Measurements from ENCODE around the gene SDF4.

Gene SDF4

GRCh38 chr1:1215080-1215676, 16.6 kb downstream of the SDF4 start:
- H3K4me3 ChIP-seq (ENCODE audit: low read length), result no peak overlapping the region
- H3K4me1 ChIP-seq (ENCODE audit: control insufficient read depth, insufficient read depth, low read length), result no peaks in the 10 kb centered on the region

GRCh38 chr1:1213345-1214265, 18.2 kb downstream of the SDF4 start, which contains the start of gene TNFRSF4:
TSS of gene TNFRSF4 (minus strand) at chr1:1214153. CDS start at chr1:1214127, 26 bp downstream.
- Histone ChIP-seq H3K4me1 (ENCODE audit: control insufficient read depth, insufficient read depth, low read length) (no peaks in the 10 kb centered on the region), H3K36me3 (ENCODE audit: control insufficient read depth, insufficient read depth, low read length, severe bottlenecking) (peaks cover 20% of the 10 kb centered on the region)
- DNase-seq (ENCODE audit: low read depth), result no peak

More at GRCh38 chr1:1215080-1215676, 16.6 kb downstream of the SDF4 start:
- Histone ChIP-seq H3K9me3 (ENCODE audit: control insufficient read depth, low read length) (no peaks in the 10 kb centered on the region), H3K27me3 (replicated peaks; ENCODE audit: control insufficient read depth, insufficient read depth, low read length) (no peaks in the 10 kb centered on the region), H3K36me3 (ENCODE audit: control insufficient read depth, insufficient read depth, low read length, severe bottlenecking) (peaks cover 22% of the 10 kb centered on the region), H3K9ac (ENCODE audit: low read length) (no peak overlapping the region)
- no peak for DNase-seq (ENCODE audit: low read depth)

GRCh38 chr1:1212780-1213344, 18.9 kb downstream of the SDF4 start:
- no peak for DNase-seq (ENCODE audit: low read depth)
- Histone ChIP-seq H3K4me3 (ENCODE audit: low read length) (no peak overlapping the region), H3K36me3 (ENCODE audit: control insufficient read depth, insufficient read depth, low read length, severe bottlenecking) (peaks cover 13% of the 10 kb centered on the region), H3K27me3 (replicated peaks; ENCODE audit: control insufficient read depth, insufficient read depth, low read length) (no peaks in the 10 kb centered on the region), H3K9ac (ENCODE audit: low read length) (no peak overlapping the region), H3K9me3 (ENCODE audit: control insufficient read depth, low read length) (no peaks in the 10 kb centered on the region), H3K4me1 (ENCODE audit: control insufficient read depth, insufficient read depth, low read length) (peaks cover 5% of the 10 kb centered on the region)

More at GRCh38 chr1:1213345-1214265, 18.2 kb downstream of the SDF4 start, which contains the start of gene TNFRSF4:
- H3K9ac ChIP-seq (ENCODE audit: low read length), result no peak within 1 kb of the TSS
- H3K27me3 ChIP-seq (replicated peaks; ENCODE audit: control insufficient read depth, insufficient read depth, low read length), result no peaks in the 10 kb centered on the region
- H3K4me3 ChIP-seq (ENCODE audit: low read length), result no peak within 1 kb of the TSS
- no peaks in the 10 kb centered on the region for H3K9me3 ChIP-seq (ENCODE audit: control insufficient read depth, low read length)

DNA sequence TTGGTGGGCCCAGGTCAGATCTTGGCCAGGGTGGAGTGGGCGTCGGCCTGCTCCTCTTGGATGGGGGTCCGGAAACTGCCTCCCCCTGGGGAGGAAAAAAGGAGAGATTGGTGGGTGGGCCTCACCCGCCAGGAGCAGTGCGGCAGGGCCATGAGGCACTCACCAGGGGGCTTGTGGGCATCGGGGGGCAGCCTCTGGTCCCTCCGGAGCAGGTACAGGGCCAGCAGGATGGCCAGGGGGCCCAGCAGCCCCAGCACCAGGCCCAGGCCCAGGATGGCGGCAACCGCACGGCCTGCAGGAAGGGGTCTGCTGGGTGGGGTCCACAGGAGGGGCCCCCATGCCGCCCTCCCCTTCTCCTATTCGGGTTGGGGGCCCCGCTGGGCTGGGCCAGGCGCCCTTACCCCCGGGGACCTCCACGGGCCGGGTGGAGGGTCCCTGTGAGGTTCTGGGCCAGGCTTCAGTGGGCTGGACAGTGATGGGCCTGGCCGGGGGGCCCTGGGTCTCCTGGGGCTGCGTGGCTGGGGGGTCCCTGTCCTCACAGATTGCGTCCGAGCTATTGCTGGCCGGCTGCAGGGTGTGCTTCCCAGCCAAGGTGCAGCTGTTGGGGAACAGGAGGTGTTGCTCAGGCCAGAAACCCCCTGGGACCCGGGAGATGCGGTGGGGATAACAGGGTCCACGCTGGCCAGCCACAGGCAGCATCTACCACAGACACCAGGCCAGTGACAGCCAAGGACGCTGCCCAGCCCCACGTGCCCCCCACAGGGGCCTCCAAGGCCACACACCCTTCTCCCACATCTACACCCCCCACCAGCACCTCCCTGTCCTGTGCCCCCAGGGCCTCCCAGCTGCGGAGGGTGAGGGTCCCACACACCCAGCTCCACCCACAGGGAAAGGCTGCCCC, 20.0 kb downstream of the SDF4 start:
- H3K4me3 ChIP-seq (ENCODE audit: low read length), result no peak overlapping the region
- peaks cover 5% of the 10 kb centered on the region for H3K4me1 ChIP-seq (ENCODE audit: control insufficient read depth, insufficient read depth, low read length)
- H3K9ac ChIP-seq (ENCODE audit: low read length), result no peak overlapping the region
- peaks cover 5% of the 10 kb centered on the region for H3K36me3 ChIP-seq (ENCODE audit: control insufficient read depth, insufficient read depth, low read length, severe bottlenecking)
- H3K9me3 ChIP-seq (ENCODE audit: control insufficient read depth, low read length), result no peaks in the 10 kb centered on the region
- peaks cover under 1% of the 10 kb centered on the region for H3K27me3 ChIP-seq (replicated peaks; ENCODE audit: control insufficient read depth, insufficient read depth, low read length)
- no peak for DNase-seq (ENCODE audit: low read depth)

DNA sequence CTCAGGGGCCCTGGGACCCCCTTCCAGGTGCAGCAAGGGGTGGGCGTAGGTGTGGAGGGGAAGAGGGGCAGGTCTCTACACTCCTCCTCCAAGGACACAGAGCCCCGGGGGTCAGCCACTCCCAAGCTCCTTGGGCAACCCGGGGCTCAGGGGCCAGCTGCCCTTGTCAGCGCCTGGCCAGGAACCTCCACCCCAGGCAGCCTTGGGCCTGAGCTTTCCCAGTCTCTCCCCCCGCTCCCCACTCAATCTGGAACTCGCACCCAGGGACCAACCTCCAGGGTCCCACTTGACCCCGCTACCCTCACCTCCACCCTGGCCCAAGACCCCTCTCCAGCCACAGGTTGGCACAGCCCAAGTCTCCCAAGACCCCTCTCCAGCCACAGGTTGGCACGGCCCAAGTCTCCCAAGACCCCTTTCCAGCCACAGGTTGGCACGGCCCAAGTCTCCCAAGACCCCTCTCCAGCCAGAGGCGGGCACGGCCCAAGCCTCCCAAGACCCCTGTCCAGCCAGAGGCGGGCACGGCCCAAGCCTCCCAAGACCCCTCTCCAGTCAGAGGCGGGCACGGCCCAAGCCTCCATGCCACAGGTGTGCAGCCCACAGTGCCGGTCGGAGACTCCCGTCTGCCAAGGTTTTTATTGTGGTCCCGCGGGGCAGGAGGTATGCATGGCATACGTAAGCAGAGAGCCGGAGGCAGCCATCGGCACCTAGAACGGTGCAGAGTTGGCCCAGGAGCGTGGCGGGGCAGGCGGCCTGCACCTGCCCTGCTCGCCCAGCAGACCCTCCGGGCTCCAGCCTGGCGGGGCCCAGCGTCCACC, 20.9 kb downstream of the SDF4 start:
- no peak for DNase-seq (ENCODE audit: low read depth)

DNA sequence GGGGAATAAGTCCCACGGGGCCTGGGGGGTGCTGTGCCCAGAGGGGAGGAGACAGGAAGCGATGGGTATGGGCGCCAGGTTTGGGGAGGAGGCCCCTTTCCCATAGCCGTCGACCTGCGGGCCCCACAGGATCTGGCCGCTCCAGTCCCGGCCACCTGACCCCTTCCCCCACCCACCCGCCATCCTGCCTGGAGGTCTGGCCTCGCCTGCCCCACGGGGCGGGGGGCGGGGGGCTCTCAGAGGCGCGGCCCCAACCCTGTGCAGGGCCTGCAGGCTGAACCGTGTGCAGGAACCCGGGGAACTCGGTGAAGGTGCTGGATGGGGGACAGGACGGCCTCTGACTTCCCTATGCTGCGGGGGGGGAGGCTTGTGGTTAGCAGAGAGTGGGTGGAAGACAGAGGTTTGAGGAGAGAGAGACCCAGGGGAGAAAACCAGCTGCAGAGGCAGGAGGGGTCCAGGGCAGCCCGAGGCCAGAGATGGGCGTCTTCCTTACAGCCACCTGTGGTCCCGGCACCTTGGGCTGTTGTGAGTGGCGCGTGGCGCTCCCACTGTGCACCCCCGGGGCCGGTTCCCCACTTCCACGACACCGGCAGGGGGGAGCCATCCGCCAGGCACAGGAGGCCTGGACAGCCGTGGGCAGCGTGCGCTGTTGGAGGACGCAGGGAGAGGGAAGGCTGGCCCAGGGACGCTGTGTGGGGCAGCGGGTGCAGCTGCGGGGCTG, 22.9 kb downstream of the SDF4 start:
- Histone ChIP-seq H3K4me1 (ENCODE audit: control insufficient read depth, insufficient read depth, low read length) (peaks cover 5% of the 10 kb centered on the region), H3K9me3 (ENCODE audit: control insufficient read depth, low read length) (no peaks in the 10 kb centered on the region), H3K27me3 (replicated peaks; ENCODE audit: control insufficient read depth, insufficient read depth, low read length) (peaks cover 20% of the 10 kb centered on the region), H3K9ac (ENCODE audit: low read length) (no peak overlapping the region), H3K36me3 (ENCODE audit: control insufficient read depth, insufficient read depth, low read length, severe bottlenecking) (no peaks in the 10 kb centered on the region), H3K4me3 (ENCODE audit: low read length) (peak overlapping the region; percentile 64)
- DNase-seq (ENCODE audit: low read depth), result no peak

More for the DNA sequence above, 20.9 kb downstream of the SDF4 start:
- H3K36me3 ChIP-seq (ENCODE audit: control insufficient read depth, insufficient read depth, low read length, severe bottlenecking), result no peaks in the 10 kb centered on the region
- H3K9ac ChIP-seq (ENCODE audit: low read length), result no peak overlapping the region
- peaks cover 5% of the 10 kb centered on the region for H3K4me1 ChIP-seq (ENCODE audit: control insufficient read depth, insufficient read depth, low read length)
- H3K9me3 ChIP-seq (ENCODE audit: control insufficient read depth, low read length), result no peaks in the 10 kb centered on the region
- H3K27me3 ChIP-seq (replicated peaks; ENCODE audit: control insufficient read depth, insufficient read depth, low read length), result peaks cover 9% of the 10 kb centered on the region
- H3K4me3 ChIP-seq (ENCODE audit: low read length), result no peak overlapping the region

DNA sequence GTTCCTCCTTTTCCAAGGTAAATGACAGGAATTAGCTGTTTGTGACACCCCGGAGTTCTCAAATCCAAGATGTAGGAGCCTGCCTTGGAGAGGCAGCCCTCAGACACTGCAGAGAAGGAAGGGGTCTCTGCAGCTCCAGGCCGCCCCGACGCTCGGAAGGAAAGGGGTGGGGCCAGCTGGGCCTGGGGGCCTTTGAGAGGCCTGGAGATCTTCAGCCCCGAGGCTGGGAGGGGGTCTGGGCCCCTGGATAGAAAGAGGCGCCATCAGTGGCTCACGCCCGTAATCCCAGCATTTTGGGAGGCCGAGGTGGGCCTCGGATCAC, 24.3 kb downstream of the SDF4 start:
- Histone ChIP-seq H3K9me3 (ENCODE audit: control insufficient read depth, low read length) (no peaks in the 10 kb centered on the region), H3K4me1 (ENCODE audit: control insufficient read depth, insufficient read depth, low read length) (peaks cover 5% of the 10 kb centered on the region), H3K9ac (ENCODE audit: low read length) (no peak overlapping the region), H3K27me3 (replicated peaks; ENCODE audit: control insufficient read depth, insufficient read depth, low read length) (peaks cover 20% of the 10 kb centered on the region), H3K4me3 (ENCODE audit: low read length) (no peak overlapping the region), H3K36me3 (ENCODE audit: control insufficient read depth, insufficient read depth, low read length, severe bottlenecking) (no peaks in the 10 kb centered on the region)
- DNase-seq (ENCODE audit: low read depth), result no peak

GRCh38 chr1:1206966-1207531, 24.8 kb downstream of the SDF4 start:
- H3K36me3 ChIP-seq (ENCODE audit: control insufficient read depth, insufficient read depth, low read length, severe bottlenecking), result no peaks in the 10 kb centered on the region
- peaks cover 20% of the 10 kb centered on the region for H3K27me3 ChIP-seq (replicated peaks; ENCODE audit: control insufficient read depth, insufficient read depth, low read length)
- no peak overlapping the region for H3K4me3 ChIP-seq (ENCODE audit: low read length)
- H3K4me1 ChIP-seq (ENCODE audit: control insufficient read depth, insufficient read depth, low read length), result peaks cover 5% of the 10 kb centered on the region
- H3K9me3 ChIP-seq (ENCODE audit: control insufficient read depth, low read length), result no peaks in the 10 kb centered on the region
- no peak overlapping the region for H3K9ac ChIP-seq (ENCODE audit: low read length)
- DNase-seq (ENCODE audit: low read depth), result no peak

GRCh38 chr1:1206376-1206965, 25.3 kb downstream of the SDF4 start, which contains the start of gene TNFRSF18:
TSS of gene TNFRSF18 (minus strand) at chr1:1206592. CDS start at chr1:1206571, 21 bp downstream.
- Histone ChIP-seq H3K9me3 (ENCODE audit: control insufficient read depth, low read length) (no peaks in the 10 kb centered on the region), H3K4me3 (ENCODE audit: low read length) (no peak within 1 kb of the TSS), H3K9ac (ENCODE audit: low read length) (no peak within 1 kb of the TSS), H3K36me3 (ENCODE audit: control insufficient read depth, insufficient read depth, low read length, severe bottlenecking) (no peaks in the 10 kb centered on the region), H3K4me1 (ENCODE audit: control insufficient read depth, insufficient read depth, low read length) (peaks cover 5% of the 10 kb centered on the region), H3K27me3 (replicated peaks; ENCODE audit: control insufficient read depth, insufficient read depth, low read length) (peaks cover 20% of the 10 kb centered on the region)
- no peak for DNase-seq (ENCODE audit: low read depth)
